Neural cell (in vitro differentiated cells): Measurements from ENCODE around the gene PCED1B. TPM values are rescaled to one million over a fixed set of nuclear protein-coding genes. Genes with fewer than 3 reads are reported as not detected.

Experiments used
- H2AFZ ChIP-seq: fragments of 200-600, 300-800 bp; sonication (generic), shearing (Covaris generic); 2 replicates; pipeline ENCODE4 v1.6.0; 2014; ENCODE audit warnings: low read depth, mild to moderate bottlenecking, antibody characterized with exemption, low read length, moderate library complexity
- H3F3A ChIP-seq: fragments of 200-600 bp; shearing (Covaris generic); 2 replicates; pipeline ENCODE4 v1.6.1; 2016; ENCODE audit warnings: mild to moderate bottlenecking, moderate library complexity, mixed read lengths, antibody characterized with exemption, low read length; ENCODE audit not compliant: insufficient read depth, poor library complexity, severe bottlenecking
- H3K27ac ChIP-seq: fragments of 200-600, 300-800 bp; sonication (generic), shearing (Covaris generic); 2 replicates; pipeline ENCODE4 v1.5.1; 2014; ENCODE audit warnings: mild to moderate bottlenecking, low read length, moderate library complexity
- H3K27me3 ChIP-seq: fragments of 300-800, 200-600 bp; sonication (generic), shearing (Covaris generic); 2 replicates; pipeline ENCODE4 v1.6.0; 2014; ENCODE audit warnings: mild to moderate bottlenecking, low read depth, low read length, moderate library complexity; ENCODE audit not compliant: insufficient read depth
- H3K36me3 ChIP-seq: fragments of 300-800, 200-600 bp; sonication (generic), shearing (Covaris generic); 2 replicates; pipeline ENCODE4 v1.5.1; 2014; ENCODE audit warnings: mild to moderate bottlenecking, antibody characterized with exemption, low read length, moderate library complexity; ENCODE audit not compliant: insufficient read depth
- H3K4me2 ChIP-seq: fragments of 300-800, 200-600 bp; sonication (generic), shearing (Covaris generic); 2 replicates; pipeline ENCODE4 v1.6.0; 2014; ENCODE audit warnings: mild to moderate bottlenecking, low read length
- H3K4me3 ChIP-seq: fragments of 300-800, 200-600 bp; sonication (generic), shearing (Covaris generic); 2 replicates; pipeline ENCODE4 v1.5.1; 2014; ENCODE audit warnings: mild to moderate bottlenecking, low read length, moderate library complexity
- H3K79me2 ChIP-seq: fragments of 200-600 bp; shearing (Covaris generic); replicated peaks from 2 replicates; pipeline ENCODE4 v1.6.0; 2014; ENCODE audit warnings: mild to moderate bottlenecking, low read length, moderate library complexity; ENCODE audit not compliant: insufficient read depth
- H3K9ac ChIP-seq: fragments of 300-800, 200-600 bp; sonication (generic), shearing (Covaris generic); 2 replicates; pipeline ENCODE4 v1.6.1; 2016; ENCODE audit warnings: mild to moderate bottlenecking, low read length, mixed read lengths
- H3K9me2 ChIP-seq: fragments of 200-600 bp; shearing (Covaris generic); 2 replicates; pipeline ENCODE4 v1.6.1; 2016; ENCODE audit warnings: mild to moderate bottlenecking, low read length, mixed read lengths; ENCODE audit not compliant: insufficient read depth
- H3K9me3 ChIP-seq: fragments of 200-600, 300-800 bp; sonication (generic), shearing (Covaris generic); 2 replicates; pipeline ENCODE4 v1.6.1; 2016; ENCODE audit warnings: mild to moderate bottlenecking, mixed run types, low read length, moderate library complexity, mixed read lengths
- H4K20me1 ChIP-seq: fragments of 200-600 bp; shearing (Covaris generic); 2 replicates; pipeline ENCODE4 v1.6.1; 2016; ENCODE audit warnings: mild to moderate bottlenecking, mixed run types; ENCODE audit not compliant: insufficient read depth
- CTCF ChIP-seq: fragments of 450-650 bp; IDR thresholded peaks from 2 replicates; pipeline ENCODE4 v1.5.1; 2014; ENCODE audit warnings: antibody characterized with exemption, mild to moderate bottlenecking, moderate library complexity; ENCODE audit not compliant: poor library complexity, severe bottlenecking
- EP300 ChIP-seq: fragments of 450-650 bp; conservative IDR thresholded peaks from 2 replicates; pipeline ENCODE4 v1.6.1; 2014; ENCODE audit warnings: antibody characterized with exemption, mild to moderate bottlenecking, moderate library complexity; ENCODE audit not compliant: poor library complexity, severe bottlenecking
- EZH2 ChIP-seq: fragments of 200-600, 300-800 bp; shearing (Covaris generic), sonication (generic); IDR thresholded peaks from 2 replicates; pipeline ENCODE4 v1.6.1; 2014; ENCODE audit warnings: antibody characterized with exemption, low read length, borderline replicate concordance, mild to moderate bottlenecking; ENCODE audit not compliant: insufficient read depth, poor library complexity, severe bottlenecking
- MXI1 ChIP-seq: fragments of 450-650 bp; conservative IDR thresholded peaks from 2 replicates; pipeline ENCODE4 v1.6.1; 2014; ENCODE audit warnings: antibody characterized with exemption, mild to moderate bottlenecking; ENCODE audit not compliant: poor library complexity, severe bottlenecking
- POLR2AphosphoS5 ChIP-seq: IDR thresholded peaks from 2 replicates; pipeline ENCODE4 v1.6.1; 2012
- RAD21 ChIP-seq: fragments of 450-650 bp; conservative IDR thresholded peaks from 2 replicates; pipeline ENCODE4 v1.6.1; 2014; ENCODE audit warnings: antibody characterized with exemption, mild to moderate bottlenecking, moderate library complexity
- REST ChIP-seq: IDR thresholded peaks from 2 replicates; pipeline ENCODE4 v1.6.1; 2012; ENCODE audit warnings: borderline replicate concordance
- SMC3 ChIP-seq: fragments of 450-650 bp; conservative IDR thresholded peaks from 2 replicates; pipeline ENCODE4 v1.6.1; 2014; ENCODE audit warnings: antibody characterized with exemption, mild to moderate bottlenecking, moderate library complexity; ENCODE audit not compliant: poor library complexity
- TAF1 ChIP-seq: IDR thresholded peaks from 2 replicates; pipeline ENCODE4 v1.6.1; 2012; ENCODE audit warnings: low read depth
- polyA plus RNA-seq: library from polyadenylated mRNA; depleted of rRNA; stranded (reverse); fragments of >200 nt; gene quantifications from 2 replicates; pipeline ENCODE4 v1.2.3, GENCODE V29; 2014

The PCED1B gene
- polyA plus RNA-seq, 1 donor from 2014 or later = not detected

GRCh38 chr12:47067176-47067575 lies 12.2 kb upstream of the PCED1B start:
- TF ChIP-seq EZH2 (no peak), POLR2AphosphoS5 (no peak), RAD21 (no peak), SMC3 (no peak), CTCF (no peak), EP300 (no peak)
- H3K27ac ChIP-seq = no peak overlapping the region

GRCh38 chr12:47067771-47068431 lies 11.5 kb upstream of the PCED1B start:
- no peak overlapping the region for H3K9ac ChIP-seq
- no peaks in the 10 kb centered on the region for H3K9me3 ChIP-seq
- no peaks in the 10 kb centered on the region for H3K79me2 ChIP-seq
- H3K27me3 ChIP-seq = no peaks in the 10 kb centered on the region
- no peaks in the 10 kb centered on the region for H3K9me2 ChIP-seq
- H3K36me3 ChIP-seq = no peaks in the 10 kb centered on the region
- no peaks in the 10 kb centered on the region for H3F3A ChIP-seq
- H4K20me1 ChIP-seq = no peaks in the 10 kb centered on the region
- H3K4me3 ChIP-seq = peak overlapping the region; percentile 3
- TF ChIP-seq SMC3 (no peak), MXI1 (peak; percentile 41), CTCF (no peak), RAD21 (no peak), TAF1 (no peak), EP300 (peak; percentile 80), POLR2AphosphoS5 (peak; percentile 63), EZH2 (no peak), REST (peak; percentile 75)
- H3K27ac ChIP-seq = no peak overlapping the region
- H2AFZ ChIP-seq = no peak overlapping the region
- H3K4me2 ChIP-seq = no peak overlapping the region

More at GRCh38 chr12:47067176-47067575, 12.2 kb upstream of the PCED1B start:
- no peak overlapping the region for H3K4me2 ChIP-seq
- H3K36me3 ChIP-seq = no peaks in the 10 kb centered on the region
- no peaks in the 10 kb centered on the region for H3K27me3 ChIP-seq
- H3K4me3 ChIP-seq = no peak overlapping the region
- no peaks in the 10 kb centered on the region for H3F3A ChIP-seq
- H3K79me2 ChIP-seq = no peaks in the 10 kb centered on the region
- H3K9me2 ChIP-seq = no peaks in the 10 kb centered on the region
- H3K9ac ChIP-seq = no peak overlapping the region
- no peaks in the 10 kb centered on the region for H3K9me3 ChIP-seq
- H4K20me1 ChIP-seq = no peaks in the 10 kb centered on the region
- no peak overlapping the region for H2AFZ ChIP-seq
